ENCODE data around the gene TASP1. TPM values are rescaled to one million over a fixed set of nuclear protein-coding genes. Genes with fewer than 3 reads are reported as not detected.

Gene TASP1
- total and polyA plus RNA-seq, 7 experiments from 2014 or later = 10.6 to 19.3 (median 13.3) TPM

DNA sequence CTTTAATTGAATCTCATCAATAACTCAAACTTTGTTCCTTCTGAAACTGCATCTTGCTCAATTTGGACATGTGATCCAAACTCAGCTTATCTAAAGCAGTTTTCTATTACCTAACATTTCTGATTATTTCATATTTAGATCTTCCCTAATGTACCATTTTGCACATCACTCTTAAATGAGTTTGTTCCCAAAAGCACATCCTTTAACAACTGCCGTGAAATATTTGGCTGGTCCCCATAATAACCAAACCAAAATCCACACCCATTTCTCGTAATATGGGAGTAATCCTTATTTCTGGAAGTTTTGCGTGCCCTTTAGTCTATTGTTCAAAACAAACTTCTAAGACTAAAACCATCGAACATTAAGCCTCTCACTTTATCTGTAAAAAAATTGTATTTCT is 94.9 kb downstream of the TASP1 start:
- H3K4me1 ChIP-seq (ENCODE audit: control insufficient read depth in 2 of 2, insufficient read depth in 2 of 2, low read length in 2 of 2) = no peaks in the 10 kb centered on the region
- intact Hi-C loops (cut with micrococcal nuclease) = no loop called here
- no peak for ATAC-seq
- no peak overlapping the region for H3K27ac Mint-ChIP-seq
- H3K4me3 Mint-ChIP-seq = no peak overlapping the region
- H3K4me1 Mint-ChIP-seq = peaks cover 0 to 4% (median 0%) of the 10 kb centered on the region in 7 donors
- H3K9me3 ChIP-seq (ENCODE audit: control insufficient read depth in 2 of 3, low read length in 3 of 3) = no peaks in the 10 kb centered on the region
- no peak overlapping the region for H3K4me3 ChIP-seq (ENCODE audit: low read length)
- ChIA-PET CTCF (interaction anchor here (0.7 kb wide), 1 partner anchor 343 kb away, joined by 3 read pairs; no protein-coding TSS in a partner anchor), POLR2A (no interaction called here)
- H3K27ac ChIP-seq (ENCODE audit: low read depth, low read length) = no peak overlapping the region
- no peaks in the 10 kb centered on the region for H3K9me3 Mint-ChIP-seq
- peaks cover 0 to 18% (median 4%) of the 10 kb centered on the region in 5 donors for H3K36me3 Mint-ChIP-seq
- no peak for DNase-seq
- H3K27me3 ChIP-seq (ENCODE audit: control insufficient read depth in 2 of 2, insufficient read depth in 2 of 2, low read length in 2 of 2) = no peaks in the 10 kb centered on the region
- no peaks in the 10 kb centered on the region for H3K27me3 Mint-ChIP-seq
- no peaks in the 10 kb centered on the region for H3K36me3 ChIP-seq (ENCODE audit: control insufficient read depth in 2 of 3, insufficient read depth in 3 of 3, low read length in 3 of 3)

DNA sequence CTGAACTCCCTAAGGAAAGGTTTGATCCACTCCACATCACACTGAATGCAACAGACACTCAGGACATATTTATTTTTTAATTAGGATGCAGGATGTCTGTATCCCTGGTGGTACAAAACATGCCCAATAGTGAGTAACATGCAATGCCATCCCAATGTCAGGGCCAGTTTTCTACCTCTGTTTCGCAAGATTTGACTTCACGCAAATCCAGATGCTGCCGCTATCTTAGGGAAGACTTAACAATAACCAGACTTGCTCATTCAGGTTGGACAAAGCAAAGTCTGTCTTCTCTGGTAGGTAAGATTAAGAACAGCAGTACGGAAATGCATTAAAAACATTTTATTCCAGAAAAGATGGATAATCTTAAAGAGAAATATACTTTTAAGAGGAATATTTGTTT is 103.1 kb downstream of the TASP1 start:
- H3K27ac ChIP-seq (ENCODE audit: low read depth, low read length) = no peak overlapping the region
- no peak overlapping the region for H3K4me3 ChIP-seq (ENCODE audit: low read length)
- Mint-ChIP-seq H3K36me3 (peaks cover 2 to 32% (median 17%) of the 10 kb centered on the region in 5 donors), H3K9me3 (no peaks in the 10 kb centered on the region), H3K4me3 (no peak overlapping the region), H3K27me3 (no peaks in the 10 kb centered on the region), H3K27ac (no peak overlapping the region), H3K4me1 (no peaks in the 10 kb centered on the region)
- intact Hi-C loops (cut with micrococcal nuclease) = no loop called here
- H3K27me3 ChIP-seq (ENCODE audit: control insufficient read depth in 2 of 2, insufficient read depth in 2 of 2, low read length in 2 of 2) = no peaks in the 10 kb centered on the region
- ChIA-PET POLR2A (no interaction called here), CTCF (no interaction called here)
- H3K36me3 ChIP-seq (ENCODE audit: control insufficient read depth in 2 of 3, insufficient read depth in 3 of 3, low read length in 3 of 3) = no peaks in the 10 kb centered on the region
- H3K4me1 ChIP-seq (ENCODE audit: control insufficient read depth in 2 of 2, insufficient read depth in 2 of 2, low read length in 2 of 2) = no peaks in the 10 kb centered on the region
- DNase-seq = no peak
- no peaks in the 10 kb centered on the region for H3K9me3 ChIP-seq (ENCODE audit: control insufficient read depth in 2 of 3, low read length in 3 of 3)
- ATAC-seq = no peak

DNA sequence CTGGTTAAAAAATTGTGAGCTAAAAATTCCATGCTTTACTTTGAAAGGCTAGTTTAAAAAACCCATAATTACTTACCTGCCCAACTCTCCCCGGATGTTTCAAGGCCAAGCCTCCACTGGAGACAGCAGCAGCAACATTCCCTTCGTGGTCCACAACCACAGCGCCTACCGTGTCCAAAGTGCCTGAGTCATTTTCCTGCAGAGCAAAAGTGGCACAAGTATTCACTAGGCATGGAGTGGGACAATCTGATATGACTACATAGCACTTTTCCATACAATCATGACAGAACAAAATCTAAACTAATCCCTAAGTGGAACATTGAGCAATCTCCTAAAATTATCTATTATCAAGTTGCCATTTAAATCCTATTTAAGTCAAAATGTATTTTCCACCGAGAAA is 104.8 kb downstream of the TASP1 start:
- no peak overlapping the region for H3K27ac Mint-ChIP-seq
- Histone ChIP-seq H3K36me3 (ENCODE audit: control insufficient read depth in 2 of 3, insufficient read depth in 3 of 3, low read length in 3 of 3) (no peaks in the 10 kb centered on the region), H3K27me3 (ENCODE audit: control insufficient read depth in 2 of 2, insufficient read depth in 2 of 2, low read length in 2 of 2) (no peaks in the 10 kb centered on the region), H3K27ac (ENCODE audit: low read depth, low read length) (no peak overlapping the region), H3K9me3 (ENCODE audit: control insufficient read depth in 2 of 3, low read length in 3 of 3) (no peaks in the 10 kb centered on the region), H3K4me3 (ENCODE audit: low read length) (no peak overlapping the region), H3K4me1 (ENCODE audit: control insufficient read depth in 2 of 2, insufficient read depth in 2 of 2, low read length in 2 of 2) (no peaks in the 10 kb centered on the region)
- intact Hi-C loops (cut with micrococcal nuclease) = no loop called here
- no peaks in the 10 kb centered on the region for H3K4me1 Mint-ChIP-seq
- ATAC-seq (no peak), DNase-seq (no peak)
- H3K36me3 Mint-ChIP-seq = peaks cover 2 to 40% (median 17%) of the 10 kb centered on the region in 5 donors
- H3K4me3 Mint-ChIP-seq = no peak overlapping the region
- ChIA-PET POLR2A (no interaction called here), CTCF (no interaction called here)
- H3K27me3 Mint-ChIP-seq = no peaks in the 10 kb centered on the region
- H3K9me3 Mint-ChIP-seq = no peaks in the 10 kb centered on the region

DNA sequence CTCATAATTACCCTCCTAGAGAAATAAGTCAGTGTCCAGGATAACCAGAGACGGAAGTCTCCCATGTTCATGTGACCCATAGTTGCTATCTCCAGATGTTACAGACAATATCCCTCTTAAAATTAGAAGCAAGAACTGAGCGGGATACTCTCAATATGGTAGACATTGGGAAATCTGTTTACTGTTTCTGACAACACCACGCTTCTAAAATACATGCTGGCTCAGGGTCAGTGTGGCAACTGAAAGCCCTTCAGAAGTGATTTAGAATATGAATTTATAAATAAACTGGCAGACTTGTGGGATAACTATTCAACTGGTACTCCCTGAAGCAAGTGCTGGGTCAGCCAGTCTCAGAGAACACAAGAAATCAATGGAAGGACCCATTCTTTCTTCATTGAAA is 108.6 kb downstream of the TASP1 start:
- no peaks in the 10 kb centered on the region for H3K27me3 ChIP-seq (ENCODE audit: control insufficient read depth in 2 of 2, insufficient read depth in 2 of 2, low read length in 2 of 2)
- H3K4me3 ChIP-seq (ENCODE audit: low read length) = no peak overlapping the region
- H3K9me3 ChIP-seq (ENCODE audit: control insufficient read depth in 2 of 3, low read length in 3 of 3) = no peaks in the 10 kb centered on the region
- H3K4me1 ChIP-seq (ENCODE audit: control insufficient read depth in 2 of 2, insufficient read depth in 2 of 2, low read length in 2 of 2) = no peaks in the 10 kb centered on the region
- intact Hi-C loops (cut with micrococcal nuclease) = no loop called here
- H3K9me3 Mint-ChIP-seq = peaks cover 0 to 3% (median 0%) of the 10 kb centered on the region in 11 donors
- peaks cover 0 to 3% (median 0%) of the 10 kb centered on the region in 7 donors for H3K4me1 Mint-ChIP-seq
- no peak overlapping the region for H3K27ac Mint-ChIP-seq
- DNase-seq (no peak), ATAC-seq (no peak)
- no peak overlapping the region for H3K4me3 Mint-ChIP-seq
- H3K36me3 Mint-ChIP-seq = peaks cover 16 to 74% (median 48%) of the 10 kb centered on the region in 5 donors
- H3K36me3 ChIP-seq (ENCODE audit: control insufficient read depth in 2 of 3, insufficient read depth in 3 of 3, low read length in 3 of 3) = peaks cover 0 to 9% (median 0%) of the 10 kb centered on the region in 3 experiments
- ChIA-PET POLR2A (interaction anchor here (1.2 kb wide), 1 partner anchor 18 kb away, joined by 3 read pairs; no protein-coding TSS in a partner anchor), CTCF (no interaction called here)
- no peaks in the 10 kb centered on the region for H3K27me3 Mint-ChIP-seq
- H3K27ac ChIP-seq (ENCODE audit: low read depth, low read length) = no peak overlapping the region

DNA sequence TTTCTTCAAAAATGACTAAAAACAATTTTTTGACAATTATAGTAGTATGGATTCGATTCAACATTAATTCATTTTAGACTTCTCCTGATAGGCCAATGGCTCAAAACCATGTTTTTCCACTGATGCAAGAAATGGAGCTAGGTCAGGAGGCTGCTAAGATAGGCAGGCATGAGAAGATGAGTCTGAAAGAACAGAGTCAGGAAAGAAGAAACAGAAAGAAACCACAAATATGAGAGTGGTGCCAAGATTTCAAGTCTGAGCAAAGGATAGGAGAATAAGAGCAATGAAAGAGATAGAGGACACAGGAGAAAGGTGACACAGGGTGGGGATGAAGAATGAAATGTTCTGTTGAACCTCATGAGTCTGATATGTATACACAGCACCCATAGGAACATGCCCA is 112.2 kb downstream of the TASP1 start:
- H3K27me3 ChIP-seq (ENCODE audit: control insufficient read depth in 2 of 2, insufficient read depth in 2 of 2, low read length in 2 of 2) = no peaks in the 10 kb centered on the region

DNA sequence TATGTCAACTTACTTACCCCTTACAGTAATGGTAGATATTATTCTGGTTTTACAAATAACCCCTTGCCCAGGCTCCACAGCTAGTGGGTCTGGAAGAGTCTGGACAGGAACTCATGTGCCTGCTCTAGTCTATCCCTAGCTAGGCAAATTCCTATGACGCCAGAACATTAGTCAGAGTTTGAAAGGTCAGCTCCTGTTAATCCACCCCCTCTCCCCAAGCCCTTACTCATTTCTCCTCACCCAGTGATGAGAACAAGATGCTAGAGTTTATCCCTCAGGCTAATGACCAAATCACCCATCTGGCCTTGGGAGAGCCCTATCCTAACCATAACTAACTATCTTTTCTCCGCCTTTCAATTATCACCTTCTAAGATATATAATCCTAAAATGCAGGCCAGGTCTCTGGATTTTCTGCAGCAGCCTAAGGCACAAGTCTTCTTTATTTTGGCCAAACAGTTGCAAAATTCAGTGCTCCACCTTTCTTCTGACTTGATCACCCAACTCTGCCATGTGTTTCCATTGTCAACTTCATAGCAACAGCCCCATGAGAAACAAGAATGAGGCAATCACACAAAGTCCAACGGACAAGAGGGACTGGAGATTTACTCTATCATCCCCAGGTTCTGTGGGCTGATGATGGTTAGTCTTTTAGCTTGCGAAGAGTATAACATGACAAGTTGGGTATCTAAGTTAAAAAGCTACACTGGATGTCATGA is 113.3 kb downstream of the TASP1 start:
- POLR2A ChIA-PET = no interaction called here
- no peak for DNase-seq
- Histone ChIP-seq H3K4me3 (ENCODE audit: low read length) (no peak overlapping the region), H3K27me3 (ENCODE audit: control insufficient read depth in 2 of 2, insufficient read depth in 2 of 2, low read length in 2 of 2) (no peaks in the 10 kb centered on the region), H3K36me3 (ENCODE audit: control insufficient read depth in 2 of 3, insufficient read depth in 3 of 3, low read length in 3 of 3) (peaks cover 0 to 26% (median 0%) of the 10 kb centered on the region in 3 experiments), H3K27ac (ENCODE audit: low read depth, low read length) (no peak overlapping the region), H3K9me3 (ENCODE audit: control insufficient read depth in 2 of 3, low read length in 3 of 3) (no peaks in the 10 kb centered on the region), H3K4me1 (ENCODE audit: control insufficient read depth in 2 of 2, insufficient read depth in 2 of 2, low read length in 2 of 2) (no peaks in the 10 kb centered on the region)
- Mint-ChIP-seq H3K27ac (no peak overlapping the region), H3K4me3 (no peak overlapping the region), H3K36me3 (peaks cover 22 to 80% (median 66%) of the 10 kb centered on the region in 5 donors), H3K4me1 (peaks cover 0 to 3% (median 0%) of the 10 kb centered on the region in 7 donors), H3K27me3 (no peaks in the 10 kb centered on the region), H3K9me3 (peaks cover 2 to 14% (median 8%) of the 10 kb centered on the region in 11 donors)
- intact Hi-C loops (cut with micrococcal nuclease) = no loop called here
- ATAC-seq = no peak
- CTCF ChIA-PET = interaction anchor here (1.3 kb wide), 1 partner anchor 21 kb away, joined by 3 read pairs; no protein-coding TSS in a partner anchor

More for the DNA sequence above, 112.2 kb downstream of the TASP1 start:
- H3K4me1 Mint-ChIP-seq = peaks cover 0 to 3% (median 0%) of the 10 kb centered on the region in 7 donors
- Histone ChIP-seq H3K27ac (ENCODE audit: low read depth, low read length) (no peak overlapping the region), H3K36me3 (ENCODE audit: control insufficient read depth in 2 of 3, insufficient read depth in 3 of 3, low read length in 3 of 3) (peaks cover 0 to 26% (median 0%) of the 10 kb centered on the region in 3 experiments), H3K9me3 (ENCODE audit: control insufficient read depth in 2 of 3, low read length in 3 of 3) (no peaks in the 10 kb centered on the region), H3K4me1 (ENCODE audit: control insufficient read depth in 2 of 2, insufficient read depth in 2 of 2, low read length in 2 of 2) (no peaks in the 10 kb centered on the region), H3K4me3 (ENCODE audit: low read length) (no peak overlapping the region)
- peaks cover 22 to 81% (median 69%) of the 10 kb centered on the region in 5 donors for H3K36me3 Mint-ChIP-seq
- no peaks in the 10 kb centered on the region for H3K27me3 Mint-ChIP-seq
- ATAC-seq = no peak
- intact Hi-C loops (cut with micrococcal nuclease) = no loop called here
- peaks cover 2 to 14% (median 8%) of the 10 kb centered on the region in 11 donors for H3K9me3 Mint-ChIP-seq
- no peak overlapping the region for H3K27ac Mint-ChIP-seq
- POLR2A ChIA-PET = no interaction called here
- CTCF ChIA-PET = no interaction called here
- no peak for DNase-seq
- H3K4me3 Mint-ChIP-seq = no peak overlapping the region

DNA sequence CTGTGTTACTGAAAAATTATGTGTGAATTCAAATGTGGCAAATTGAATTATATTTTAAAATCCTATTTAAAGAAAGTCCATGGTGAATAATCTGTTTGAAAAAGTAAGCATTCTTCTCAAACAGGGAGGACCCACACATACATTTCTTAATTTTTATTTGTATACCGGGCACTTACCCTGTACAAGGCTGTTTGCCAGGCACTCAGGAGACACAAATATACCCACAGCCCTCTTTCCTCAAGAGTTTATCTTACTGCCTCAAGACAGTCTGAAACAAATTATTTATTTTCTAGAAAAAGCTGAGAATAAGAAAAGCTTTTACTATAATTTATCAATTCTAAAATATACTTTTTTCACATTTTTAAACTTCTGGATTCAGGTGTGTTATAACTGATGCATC is 114.4 kb downstream of the TASP1 start:
- Histone ChIP-seq H3K4me3 (ENCODE audit: low read length) (no peak overlapping the region), H3K9me3 (ENCODE audit: control insufficient read depth in 2 of 3, low read length in 3 of 3) (no peaks in the 10 kb centered on the region), H3K27me3 (ENCODE audit: control insufficient read depth in 2 of 2, insufficient read depth in 2 of 2, low read length in 2 of 2) (no peaks in the 10 kb centered on the region), H3K27ac (ENCODE audit: low read depth, low read length) (no peak overlapping the region), H3K36me3 (ENCODE audit: control insufficient read depth in 2 of 3, insufficient read depth in 3 of 3, low read length in 3 of 3) (peaks cover 0 to 26% (median 0%) of the 10 kb centered on the region in 3 experiments), H3K4me1 (ENCODE audit: control insufficient read depth in 2 of 2, insufficient read depth in 2 of 2, low read length in 2 of 2) (no peaks in the 10 kb centered on the region)
- intact Hi-C loops (cut with micrococcal nuclease) = no loop called here
- POLR2A ChIA-PET = no interaction called here
- Mint-ChIP-seq H3K4me3 (no peak overlapping the region), H3K4me1 (peaks cover 0 to 3% (median 0%) of the 10 kb centered on the region in 7 donors), H3K36me3 (peaks cover 22 to 81% (median 66%) of the 10 kb centered on the region in 5 donors), H3K27ac (no peak overlapping the region), H3K27me3 (no peaks in the 10 kb centered on the region), H3K9me3 (peaks cover 2 to 14% (median 8%) of the 10 kb centered on the region in 11 donors)
- CTCF ChIA-PET = no interaction called here
- ATAC-seq = no peak
- DNase-seq = no peak
